SK-N-MC (cell line): ENCODE results near the gene DYTN.

ENCODE experiments used
- EZH2 ChIP-seq: fragments of 200-600 bp; sonication (generic); IDR thresholded peaks from one replicate; pipeline ENCODE4 v1.6.1; 2017; ENCODE audit warnings: antibody characterized with exemption
- FOXP2 ChIP-seq: optimal IDR thresholded peaks from 2 replicates; pipeline ENCODE3; 2011; ENCODE audit warnings: mild to moderate bottlenecking, moderate library complexity; ENCODE audit not compliant: insufficient read depth; ENCODE audit errors: extremely low read length, control extremely low read depth
- POLR2AphosphoS5 ChIP-seq: IDR thresholded peaks from 2 replicates; pipeline ENCODE4 v1.6.1; 2012; ENCODE audit warnings: mild to moderate bottlenecking, low read depth, low read length, borderline replicate concordance

DNA sequence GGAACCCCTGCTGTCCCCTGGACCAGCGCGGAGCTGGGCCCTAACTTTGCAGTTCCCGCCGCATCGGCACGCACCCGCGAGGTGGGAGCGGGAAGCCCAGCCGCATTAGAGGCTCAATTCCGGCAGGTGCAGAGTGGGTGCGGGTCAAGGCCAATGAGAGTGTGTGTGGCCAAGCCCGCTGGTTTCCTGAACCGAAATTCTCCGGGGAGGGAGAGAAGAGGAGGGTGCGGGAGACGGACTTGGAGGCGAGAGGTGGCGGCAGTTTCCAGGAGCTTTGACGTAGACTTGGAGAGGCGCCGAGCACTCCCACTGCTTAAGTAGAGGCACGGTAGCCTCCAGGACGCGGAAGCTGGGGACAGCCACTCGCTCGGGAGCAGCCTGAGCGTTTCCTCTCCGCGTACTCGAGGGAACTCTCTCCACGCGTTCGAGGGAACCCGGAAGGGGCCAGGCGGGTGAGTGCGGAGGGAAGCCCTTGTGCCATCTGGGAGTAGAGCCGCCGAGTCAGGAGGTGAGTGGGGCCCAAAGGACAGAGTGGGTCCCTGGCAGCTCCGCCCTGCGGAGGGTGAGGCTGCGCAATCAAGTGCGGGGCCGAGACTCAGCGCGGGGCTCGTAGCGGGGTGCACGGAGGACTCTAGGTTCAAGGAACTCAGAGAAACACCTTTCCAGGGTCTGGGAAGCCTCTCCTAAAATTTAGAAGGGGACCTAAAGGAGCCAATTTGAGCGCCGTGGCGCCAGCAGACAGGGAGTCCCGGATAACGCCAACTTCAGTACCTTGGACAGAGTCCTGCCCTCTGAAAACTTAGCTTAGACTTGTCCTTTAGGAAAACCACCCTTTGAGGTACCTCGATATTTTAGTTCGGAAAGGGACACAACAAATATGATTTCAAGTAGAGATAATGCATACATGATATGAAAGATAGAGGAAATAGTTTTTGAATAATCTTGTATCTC lies 75.8 kb downstream of the DYTN start, which contains the start of gene FAM237A:
- TF ChIP-seq POLR2AphosphoS5 (no peak), EZH2 (no peak), FOXP2 (no peak)
